GM23338 (cell line): ENCODE results near the gene VSIG10. TPM values are rescaled to one million over a fixed set of nuclear protein-coding genes. Genes with fewer than 3 reads are reported as not detected.
A peak's percentile ranks its signal among the peaks of the same experiment; 100 is the strongest.

Experiments used
- ATAC-seq: fragments of 200-7000 bp; cut with Tn5 transposase; 3 replicates; pipeline ENCODE4 v1.9.1; 2020
- DNase-seq: peaks from one replicate; pipeline ENCODE4 v3.0.0-alpha.2; 2015; ENCODE audit warnings: low spot score
- H2AFZ ChIP-seq: fragments of 200-600 bp; sonication (generic); 2 replicates; pipeline ENCODE4 v1.8.0; 2016; ENCODE audit warnings: antibody characterized with exemption, mild to moderate bottlenecking, moderate library complexity
- H3F3A ChIP-seq: fragments of 200-600 bp; sonication (generic); replicated peaks from 2 replicates; pipeline ENCODE4 v1.8.0; 2017; ENCODE audit warnings: antibody characterized with exemption, mixed run types, low read depth
- H3K27ac ChIP-seq: fragments of 200-600 bp; sonication (generic); 2 replicates; pipeline ENCODE4 v1.6.1; 2016; ENCODE audit warnings: low read depth
- H3K27me3 ChIP-seq: fragments of 200-600 bp; sonication (generic); 2 replicates; pipeline ENCODE4 v1.8.0; 2016; ENCODE audit warnings: mild to moderate bottlenecking, mixed run types, moderate library complexity; ENCODE audit not compliant: insufficient read depth
- H3K36me3 ChIP-seq: fragments of 200-600 bp; sonication (generic); 2 replicates; pipeline ENCODE4 v1.8.0; 2016; ENCODE audit warnings: mild to moderate bottlenecking; ENCODE audit not compliant: insufficient read depth
- H3K4me1 ChIP-seq: fragments of 200-600 bp; sonication (generic); 2 replicates; pipeline ENCODE4 v1.8.0; 2016; ENCODE audit warnings: mild to moderate bottlenecking, moderate library complexity; ENCODE audit not compliant: insufficient read depth
- H3K4me2 ChIP-seq: fragments of 200-600 bp; sonication (generic); 2 replicates; pipeline ENCODE4 v1.7.1; 2017; ENCODE audit warnings: mixed run types
- H3K4me3 ChIP-seq: fragments of 200-600 bp; sonication (generic); 2 replicates; pipeline ENCODE4 v1.6.1; 2016; ENCODE audit warnings: mixed run types
- H3K79me2 ChIP-seq: fragments of 200-600 bp; sonication (generic); replicated peaks from 2 replicates; pipeline ENCODE4 v1.8.0; 2017; ENCODE audit warnings: mild to moderate bottlenecking; ENCODE audit not compliant: insufficient read depth
- H3K9me2 ChIP-seq: fragments of 200-600 bp; sonication (generic); 2 replicates; pipeline ENCODE4 v1.8.0; 2017; ENCODE audit not compliant: insufficient read depth
- H4K20me1 ChIP-seq: fragments of 200-600 bp; sonication (generic); replicated peaks from 2 replicates; pipeline ENCODE4 v1.8.0; 2017; ENCODE audit warnings: mild to moderate bottlenecking; ENCODE audit not compliant: insufficient read depth
- H3K27ac Mint-ChIP-seq: 2 replicates; pipeline ENCODE4 v1.8.0; 2020; ENCODE audit warnings: inconsistent platforms, mild to moderate bottlenecking, moderate library complexity, mixed read lengths
- H3K27me3 Mint-ChIP-seq: 3 replicates; pipeline ENCODE4 v1.8.0; 2022; ENCODE audit warnings: low read depth, mild to moderate bottlenecking, moderate library complexity, mixed read lengths, inconsistent platforms; ENCODE audit not compliant: insufficient read depth, poor library complexity
- H3K36me3 Mint-ChIP-seq: 3 replicates; pipeline ENCODE4 v1.8.0; 2021; ENCODE audit warnings: low read depth, mild to moderate bottlenecking, inconsistent platforms, moderate library complexity, mixed read lengths
- H3K4me1 Mint-ChIP-seq: 3 replicates; pipeline ENCODE4 v1.8.0; 2020; ENCODE audit warnings: mild to moderate bottlenecking, inconsistent platforms, mixed read lengths
- H3K4me3 Mint-ChIP-seq: 3 replicates; pipeline ENCODE4 v1.8.0; 2021; ENCODE audit warnings: moderate library complexity, mild to moderate bottlenecking, inconsistent platforms, mixed read lengths
- H3K9me3 Mint-ChIP-seq: 3 replicates; pipeline ENCODE4 v1.8.0; 2020; ENCODE audit warnings: moderate library complexity, mild to moderate bottlenecking, inconsistent platforms, mixed read lengths
- CTCF ChIP-seq, 2 experiments: fragments of 200-600 bp in 1 of 2; sonication (generic) in 1 of 2; conservative IDR thresholded peaks; 2 replicates each; pipeline versions ENCODE4 v1.5.1 to v1.6.1; 2016 to 2017; ENCODE audit warnings: antibody characterized with exemption in 2 of 2, low read depth in 2 of 2, mild to moderate bottlenecking in 2 of 2, moderate library complexity in 1 of 2
- ETS1 ChIP-seq: IDR thresholded peaks from 2 replicates; pipeline ENCODE4 v1.6.1; 2016; ENCODE audit warnings: antibody characterized with exemption
- NANOG ChIP-seq: IDR thresholded peaks from 2 replicates; pipeline ENCODE4 v1.6.1; 2016; ENCODE audit warnings: antibody characterized with exemption, borderline replicate concordance
- REST ChIP-seq: IDR thresholded peaks from one replicate; pipeline ENCODE4 v1.6.1; 2018; ENCODE audit warnings: antibody characterized with exemption; ENCODE audit not compliant: unreplicated experiment
- STAT1 ChIP-seq: IDR thresholded peaks from one replicate; pipeline ENCODE4 v1.6.1; 2016; ENCODE audit warnings: antibody characterized with exemption; ENCODE audit not compliant: unreplicated experiment
- ZNF114 ChIP-seq: fragments of 250-450 bp; sonication (Bioruptor Pico); IDR thresholded peaks from 2 replicates; pipeline ENCODE4 v1.5.0; 2020; ENCODE audit warnings: mild to moderate bottlenecking, moderate library complexity
- ZNF331 ChIP-seq: fragments of 250-450 bp; sonication (Bioruptor Pico); IDR thresholded peaks from 2 replicates; pipeline ENCODE4 v1.5.0; 2020; ENCODE audit warnings: low read depth, mild to moderate bottlenecking, moderate library complexity
- polyA plus RNA-seq: library from polyadenylated mRNA; unstranded; fragments of >200 nt; fragmentation: Nextera tagmentation; extraction: Ambion mirVana; gene quantifications from 2 replicates; pipeline ENCODE4 v1.2.1, GENCODE V29; 2016
- total RNA-seq: library from RNA; depleted of rRNA; stranded (reverse); fragments of >200 nt; shearing (Covaris generic); gene quantifications from 2 replicates; pipeline ENCODE4 v1.2.3, GENCODE V29; 2014

Gene VSIG10
- total and polyA plus RNA-seq, 2 experiments from 2014 or later: 52.1 to 98.5 TPM

GRCh38 chr12:118055865-118056773 lies 47.7 kb downstream of the VSIG10 start (continued):
- TF ChIP-seq ETS1 (no peak), STAT1 (no peak), CTCF (conservative IDR thresholded peaks at IDR 0.05; ENCODE audit: low read depth in 2 of 2) (no peak), NANOG (no peak), REST (no peak), ZNF114 (CRISPR knock-in tag) (no peak)

GRCh38 chr12:118055144-118055557 lies 48.7 kb downstream of the VSIG10 start:
- H3K4me1 Mint-ChIP-seq: peaks cover 30% of the 10 kb centered on the region
- TF ChIP-seq CTCF (conservative IDR thresholded peaks at IDR 0.05; ENCODE audit: low read depth in 2 of 2) (peak; percentile 84 to 90), ZNF331 (CRISPR knock-in tag) (no peak)
- Histone ChIP-seq H3K27ac (no peak overlapping the region), H3K4me3 (no peak overlapping the region), H3K27me3 (no peaks in the 10 kb centered on the region), H3K4me2 (no peak overlapping the region), H3K36me3 (0 out of 2 replicates have a peak, but pooled peaks cover 11% of the 10 kb centered on the region), H3K9me2 (no peaks in the 10 kb centered on the region), H4K20me1 (peaks cover 17% of the 10 kb centered on the region; the same call in 1 of the 2 replicates), H3K4me1 (peaks cover 13% of the 10 kb centered on the region), H2AFZ (no peak overlapping the region), H3F3A (peaks cover 23% of the 10 kb centered on the region), H3K79me2 (peaks cover 71% of the 10 kb centered on the region)
- ATAC-seq: peak; percentile 87
- H3K9me3 Mint-ChIP-seq: no peaks in the 10 kb centered on the region
- H3K4me3 Mint-ChIP-seq: no peak overlapping the region
- peaks cover 36% of the 10 kb centered on the region for H3K36me3 Mint-ChIP-seq
- DNase-seq: peak; percentile 85
- peaks cover 4% of the 10 kb centered on the region for H3K27me3 Mint-ChIP-seq
- H3K27ac Mint-ChIP-seq: no peak overlapping the region
